ENCODE measurements around the gene COL4A5.

The COL4A5 gene

DNA sequence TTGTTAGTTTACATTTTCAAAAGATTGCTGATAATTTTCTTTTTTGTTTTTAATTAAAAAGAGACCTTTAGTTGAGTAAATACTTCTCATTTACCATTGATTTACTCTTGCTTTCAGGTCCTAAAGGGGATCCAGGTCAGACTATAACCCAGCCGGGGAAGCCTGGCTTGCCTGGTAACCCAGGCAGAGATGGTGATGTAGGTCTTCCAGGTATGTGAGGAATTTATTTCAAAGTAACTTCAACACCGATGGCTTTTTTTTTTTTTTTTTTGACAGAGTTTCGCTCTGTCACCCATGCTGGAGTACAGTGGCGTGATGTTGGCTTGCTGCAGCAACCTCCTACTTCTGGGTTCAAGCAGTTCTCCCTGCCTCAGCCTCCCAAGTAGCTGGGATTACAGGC, 161.6 kb downstream of the COL4A5 start (continued):
- TF ChIP-seq, protein P1, sequence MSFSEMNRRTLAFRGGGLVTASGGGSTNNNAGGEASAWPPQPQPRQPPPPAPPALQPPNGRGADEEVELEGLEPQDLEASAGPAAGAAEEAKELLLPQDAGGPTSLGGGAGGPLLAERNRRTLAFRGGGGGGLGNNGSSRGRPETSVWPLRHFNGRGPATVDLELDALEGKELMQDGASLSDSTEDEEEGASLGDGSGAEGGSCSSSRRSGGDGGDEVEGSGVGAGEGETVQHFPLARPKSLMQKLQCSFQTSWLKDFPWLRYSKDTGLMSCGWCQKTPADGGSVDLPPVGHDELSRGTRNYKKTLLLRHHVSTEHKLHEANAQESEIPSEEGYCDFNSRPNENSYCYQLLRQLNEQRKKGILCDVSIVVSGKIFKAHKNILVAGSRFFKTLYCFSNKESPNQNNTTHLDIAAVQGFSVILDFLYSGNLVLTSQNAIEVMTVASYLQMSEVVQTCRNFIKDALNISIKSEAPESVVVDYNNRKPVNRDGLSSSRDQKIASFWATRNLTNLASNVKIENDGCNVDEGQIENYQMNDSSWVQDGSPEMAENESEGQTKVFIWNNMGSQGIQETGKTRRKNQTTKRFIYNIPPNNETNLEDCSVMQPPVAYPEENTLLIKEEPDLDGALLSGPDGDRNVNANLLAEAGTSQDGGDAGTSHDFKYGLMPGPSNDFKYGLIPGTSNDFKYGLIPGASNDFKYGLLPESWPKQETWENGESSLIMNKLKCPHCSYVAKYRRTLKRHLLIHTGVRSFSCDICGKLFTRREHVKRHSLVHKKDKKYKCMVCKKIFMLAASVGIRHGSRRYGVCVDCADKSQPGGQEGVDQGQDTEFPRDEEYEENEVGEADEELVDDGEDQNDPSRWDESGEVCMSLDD (tag by site-specific recombination; IDR thresholded peaks at IDR 0.05): no peak
- TF ChIP-seq HOXA7 (CRISPR knock-in tag; IDR thresholded peaks at IDR 0.05; ENCODE audit: borderline replicate concordance) (no peak), TRIM28 (IDR thresholded peaks at IDR 0.05; ENCODE audit: borderline replicate concordance, low read length) (no peak)
- TF ChIP-seq, protein P2, sequence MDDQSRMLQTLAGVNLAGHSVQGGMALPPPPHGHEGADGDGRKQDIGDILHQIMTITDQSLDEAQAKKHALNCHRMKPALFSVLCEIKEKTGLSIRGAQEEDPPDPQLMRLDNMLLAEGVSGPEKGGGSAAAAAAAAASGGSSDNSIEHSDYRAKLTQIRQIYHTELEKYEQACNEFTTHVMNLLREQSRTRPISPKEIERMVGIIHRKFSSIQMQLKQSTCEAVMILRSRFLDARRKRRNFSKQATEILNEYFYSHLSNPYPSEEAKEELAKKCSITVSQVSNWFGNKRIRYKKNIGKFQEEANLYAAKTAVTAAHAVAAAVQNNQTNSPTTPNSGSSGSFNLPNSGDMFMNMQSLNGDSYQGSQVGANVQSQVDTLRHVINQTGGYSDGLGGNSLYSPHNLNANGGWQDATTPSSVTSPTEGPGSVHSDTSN (CRISPR knock-in tag; IDR thresholded peaks at IDR 0.05): no peak
- TF ChIP-seq, protein P3, sequence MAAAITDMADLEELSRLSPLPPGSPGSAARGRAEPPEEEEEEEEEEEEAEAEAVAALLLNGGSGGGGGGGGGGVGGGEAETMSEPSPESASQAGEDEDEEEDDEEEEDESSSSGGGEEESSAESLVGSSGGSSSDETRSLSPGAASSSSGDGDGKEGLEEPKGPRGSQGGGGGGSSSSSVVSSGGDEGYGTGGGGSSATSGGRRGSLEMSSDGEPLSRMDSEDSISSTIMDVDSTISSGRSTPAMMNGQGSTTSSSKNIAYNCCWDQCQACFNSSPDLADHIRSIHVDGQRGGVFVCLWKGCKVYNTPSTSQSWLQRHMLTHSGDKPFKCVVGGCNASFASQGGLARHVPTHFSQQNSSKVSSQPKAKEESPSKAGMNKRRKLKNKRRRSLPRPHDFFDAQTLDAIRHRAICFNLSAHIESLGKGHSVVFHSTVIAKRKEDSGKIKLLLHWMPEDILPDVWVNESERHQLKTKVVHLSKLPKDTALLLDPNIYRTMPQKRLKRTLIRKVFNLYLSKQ (tag by site-specific recombination; IDR thresholded peaks at IDR 0.05; ENCODE audit: borderline replicate concordance): no peak

DNA sequence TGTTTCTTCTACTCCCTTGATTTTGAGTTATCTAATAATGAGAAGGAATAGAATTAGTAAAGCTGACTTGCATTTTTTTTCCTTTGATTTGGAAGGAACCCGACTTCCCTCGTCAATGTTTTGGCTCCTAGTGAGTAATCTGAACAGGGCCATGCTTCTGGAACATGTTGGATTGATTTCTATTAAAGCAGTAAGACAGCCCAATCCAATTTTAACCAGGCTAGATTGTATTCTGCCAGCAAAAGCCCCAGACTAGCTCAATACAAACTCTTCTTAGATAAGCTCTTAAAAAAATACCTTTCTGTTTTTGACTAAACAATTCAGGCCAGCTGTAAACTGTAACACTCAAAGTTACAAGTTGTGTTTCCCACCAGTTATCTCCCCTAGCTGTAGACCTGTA, 170.5 kb downstream of the COL4A5 start:
- Histone ChIP-seq H3K4me3 (ENCODE audit: low read depth, low read length) (no peak overlapping the region), H3K36me3 (ENCODE audit: control insufficient read depth in 2 of 2, insufficient read depth in 1 of 2, low read length in 2 of 2) (peaks cover 9 to 15% of the 10 kb centered on the region in 2 experiments; a peak in 2 of 3 replicates), H3K27ac (ENCODE audit: extremely low read depth, low read depth, low read length) (no peak overlapping the region), H3K9me3 (ENCODE audit: control insufficient read depth, insufficient read depth, low read depth, low read length) (no peaks in the 10 kb centered on the region), H3K4me1 (ENCODE audit: control insufficient read depth, insufficient read depth, low read length) (no peaks in the 10 kb centered on the region)
- ChIA-PET CTCF (interaction anchor here (0.6 to 0.8 kb wide), 3 partner anchors 8 to 1945 kb away, joined by 3 to 5 read pairs (median 4); no protein-coding TSS in a partner anchor), POLR2A (no interaction called here)
- TF ChIP-seq, protein P2 (CRISPR knock-in tag; IDR thresholded peaks at IDR 0.05): no peak
- TF ChIP-seq RBAK (tag by site-specific recombination; IDR thresholded peaks at IDR 0.05) (no peak), GLIS2 (tag by site-specific recombination; IDR thresholded peaks at IDR 0.05) (no peak), OVOL3 (tag by site-specific recombination; IDR thresholded peaks at IDR 0.05) (no peak), ZNF132 (tag by site-specific recombination; IDR thresholded peaks at IDR 0.05; ENCODE audit: borderline replicate concordance) (no peak), ZNF416 (tag by site-specific recombination; IDR thresholded peaks at IDR 0.05) (no peak), ZNF76 (tag by site-specific recombination; IDR thresholded peaks at IDR 0.05; ENCODE audit: borderline replicate concordance, low read depth) (no peak), ZFHX2 (tag by site-specific recombination; conservative IDR thresholded peaks at IDR 0.05) (no peak), SCRT1 (tag by site-specific recombination; IDR thresholded peaks at IDR 0.05; ENCODE audit: borderline replicate concordance) (no peak)
- TF ChIP-seq, protein P4, sequence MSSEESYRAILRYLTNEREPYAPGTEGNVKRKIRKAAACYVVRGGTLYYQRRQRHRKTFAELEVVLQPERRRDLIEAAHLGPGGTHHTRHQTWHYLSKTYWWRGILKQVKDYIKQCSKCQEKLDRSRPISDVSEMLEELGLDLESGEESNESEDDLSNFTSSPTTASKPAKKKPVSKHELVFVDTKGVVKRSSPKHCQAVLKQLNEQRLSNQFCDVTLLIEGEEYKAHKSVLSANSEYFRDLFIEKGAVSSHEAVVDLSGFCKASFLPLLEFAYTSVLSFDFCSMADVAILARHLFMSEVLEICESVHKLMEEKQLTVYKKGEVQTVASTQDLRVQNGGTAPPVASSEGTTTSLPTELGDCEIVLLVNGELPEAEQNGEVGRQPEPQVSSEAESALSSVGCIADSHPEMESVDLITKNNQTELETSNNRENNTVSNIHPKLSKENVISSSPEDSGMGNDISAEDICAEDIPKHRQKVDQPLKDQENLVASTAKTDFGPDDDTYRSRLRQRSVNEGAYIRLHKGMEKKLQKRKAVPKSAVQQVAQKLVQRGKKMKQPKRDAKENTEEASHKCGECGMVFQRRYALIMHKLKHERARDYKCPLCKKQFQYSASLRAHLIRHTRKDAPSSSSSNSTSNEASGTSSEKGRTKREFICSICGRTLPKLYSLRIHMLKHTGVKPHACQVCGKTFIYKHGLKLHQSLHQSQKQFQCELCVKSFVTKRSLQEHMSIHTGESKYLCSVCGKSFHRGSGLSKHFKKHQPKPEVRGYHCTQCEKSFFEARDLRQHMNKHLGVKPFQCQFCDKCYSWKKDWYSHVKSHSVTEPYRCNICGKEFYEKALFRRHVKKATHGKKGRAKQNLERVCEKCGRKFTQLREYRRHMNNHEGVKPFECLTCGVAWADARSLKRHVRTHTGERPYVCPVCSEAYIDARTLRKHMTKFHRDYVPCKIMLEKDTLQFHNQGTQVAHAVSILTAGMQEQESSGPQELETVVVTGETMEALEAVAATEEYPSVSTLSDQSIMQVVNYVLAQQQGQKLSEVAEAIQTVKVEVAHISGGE (tag by site-specific recombination; conservative IDR thresholded peaks at IDR 0.05; ENCODE audit: low read depth): no peak
- TF ChIP-seq, protein P5, sequence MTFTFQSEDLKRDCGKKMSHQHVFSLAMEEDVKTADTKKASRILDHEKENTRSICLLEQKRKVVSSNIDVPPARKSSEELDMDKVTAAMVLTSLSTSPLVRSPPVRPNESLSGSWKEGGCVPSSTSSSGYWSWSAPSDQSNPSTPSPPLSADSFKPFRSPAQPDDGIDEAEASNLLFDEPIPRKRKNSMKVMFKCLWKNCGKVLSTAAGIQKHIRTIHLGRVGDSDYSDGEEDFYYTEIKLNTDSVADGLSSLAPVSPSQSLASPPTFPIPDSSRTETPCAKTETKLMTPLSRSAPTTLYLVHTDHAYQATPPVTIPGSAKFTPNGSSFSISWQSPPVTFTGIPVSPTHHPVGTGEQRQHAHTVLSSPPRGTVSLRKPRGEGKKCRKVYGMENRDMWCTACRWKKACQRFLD (tag by site-specific recombination; IDR thresholded peaks at IDR 0.05): no peak
- TF ChIP-seq, protein P6, sequence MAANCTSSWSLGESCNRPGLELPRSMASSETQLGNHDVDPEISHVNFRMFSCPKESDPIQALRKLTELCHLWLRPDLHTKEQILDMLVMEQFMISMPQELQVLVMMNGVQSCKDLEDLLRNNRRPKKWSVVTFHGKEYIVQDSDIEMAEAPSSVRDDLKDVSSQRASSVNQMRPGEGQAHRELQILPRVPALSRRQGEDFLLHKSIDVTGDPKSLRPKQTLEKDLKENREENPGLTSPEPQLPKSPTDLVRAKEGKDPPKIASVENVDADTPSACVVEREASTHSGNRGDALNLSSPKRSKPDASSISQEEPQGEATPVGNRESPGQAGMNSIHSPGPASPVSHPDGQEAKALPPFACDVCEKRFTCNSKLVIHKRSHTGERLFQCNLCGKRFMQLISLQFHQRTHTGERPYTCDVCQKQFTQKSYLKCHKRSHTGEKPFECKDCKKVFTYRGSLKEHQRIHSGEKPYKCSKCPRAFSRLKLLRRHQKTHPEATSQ (tag by site-specific recombination; IDR thresholded peaks at IDR 0.05): no peak
